Measurements from ENCODE around the gene KRTAP5-2.

KRTAP5-2 gene

DNA sequence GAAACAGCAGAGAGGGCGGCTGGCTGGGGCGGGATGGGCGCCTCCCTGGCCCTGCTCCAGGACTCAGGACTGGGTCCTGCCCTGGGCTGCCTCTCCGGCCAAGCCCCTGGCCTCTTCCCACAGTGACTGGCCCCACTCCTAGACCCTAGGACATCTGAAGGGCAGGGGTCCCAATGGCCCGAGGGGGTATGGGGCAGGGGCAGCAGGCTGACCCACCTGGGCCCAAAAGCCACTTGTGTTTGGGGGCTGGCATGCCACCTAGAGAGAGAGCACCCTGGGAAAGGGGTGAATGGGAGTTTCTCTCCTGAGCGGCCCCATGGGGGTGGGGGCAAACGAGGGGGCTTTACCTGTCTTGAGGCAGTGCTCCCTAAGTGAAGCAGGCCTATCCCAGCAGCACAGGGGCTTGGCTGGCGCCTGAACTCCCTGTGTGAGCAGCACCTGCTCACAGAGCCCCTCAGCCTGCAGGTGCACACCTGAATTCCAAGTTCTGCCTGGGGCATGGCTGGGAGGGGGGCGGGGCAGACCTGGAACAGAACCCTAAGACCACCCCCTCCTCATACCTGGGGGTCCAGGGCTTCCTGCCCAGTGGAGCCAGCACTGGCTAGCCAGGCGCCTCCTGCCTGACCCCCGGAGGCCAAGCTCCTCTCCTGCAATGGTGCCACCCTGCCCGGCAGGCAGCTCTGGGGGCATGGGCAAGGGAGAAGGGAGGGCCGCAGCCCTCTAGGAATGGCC lies 42.9 kb downstream of the KRTAP5-2 start:
- no peak for DNase-seq

DNA sequence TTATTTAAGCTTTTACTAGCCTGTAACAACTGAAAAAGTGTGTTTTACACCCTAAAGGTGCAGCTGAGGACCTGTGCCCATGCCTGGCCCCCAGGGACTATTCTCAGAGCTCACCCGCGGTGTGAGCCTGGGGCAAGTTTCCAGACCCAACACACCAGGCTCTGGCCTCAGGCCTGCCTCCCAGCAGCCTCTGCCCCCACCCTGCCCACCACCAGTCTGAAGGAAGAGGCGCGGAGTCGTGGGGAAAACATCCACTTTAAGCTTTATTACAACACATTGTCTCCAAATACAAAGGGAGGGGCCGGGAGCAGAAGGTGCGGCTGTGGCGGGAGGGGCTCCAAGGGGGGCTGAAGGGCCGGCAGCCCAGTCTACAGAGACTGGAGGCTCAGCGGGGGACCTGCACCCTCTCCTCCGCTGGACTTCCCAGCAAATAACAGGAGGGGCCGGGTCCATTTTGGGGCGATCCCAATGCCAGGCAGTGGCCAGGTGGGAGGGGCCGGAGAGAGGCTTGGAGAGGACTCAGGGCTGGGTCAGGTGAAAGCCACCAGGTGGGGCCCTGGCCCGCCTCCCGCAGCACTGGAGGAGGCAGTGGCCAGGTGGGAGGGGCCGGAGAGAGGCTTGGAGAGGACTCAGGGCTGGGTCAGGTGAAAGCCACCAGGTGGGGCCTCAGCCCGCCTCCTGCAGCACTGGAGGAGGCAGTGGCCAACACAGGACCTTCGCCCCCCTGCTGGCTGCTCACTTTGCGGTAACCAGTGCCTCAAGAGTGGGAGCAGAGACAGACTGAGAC lies 44.1 kb downstream of the KRTAP5-2 start:
- no peak for DNase-seq

DNA sequence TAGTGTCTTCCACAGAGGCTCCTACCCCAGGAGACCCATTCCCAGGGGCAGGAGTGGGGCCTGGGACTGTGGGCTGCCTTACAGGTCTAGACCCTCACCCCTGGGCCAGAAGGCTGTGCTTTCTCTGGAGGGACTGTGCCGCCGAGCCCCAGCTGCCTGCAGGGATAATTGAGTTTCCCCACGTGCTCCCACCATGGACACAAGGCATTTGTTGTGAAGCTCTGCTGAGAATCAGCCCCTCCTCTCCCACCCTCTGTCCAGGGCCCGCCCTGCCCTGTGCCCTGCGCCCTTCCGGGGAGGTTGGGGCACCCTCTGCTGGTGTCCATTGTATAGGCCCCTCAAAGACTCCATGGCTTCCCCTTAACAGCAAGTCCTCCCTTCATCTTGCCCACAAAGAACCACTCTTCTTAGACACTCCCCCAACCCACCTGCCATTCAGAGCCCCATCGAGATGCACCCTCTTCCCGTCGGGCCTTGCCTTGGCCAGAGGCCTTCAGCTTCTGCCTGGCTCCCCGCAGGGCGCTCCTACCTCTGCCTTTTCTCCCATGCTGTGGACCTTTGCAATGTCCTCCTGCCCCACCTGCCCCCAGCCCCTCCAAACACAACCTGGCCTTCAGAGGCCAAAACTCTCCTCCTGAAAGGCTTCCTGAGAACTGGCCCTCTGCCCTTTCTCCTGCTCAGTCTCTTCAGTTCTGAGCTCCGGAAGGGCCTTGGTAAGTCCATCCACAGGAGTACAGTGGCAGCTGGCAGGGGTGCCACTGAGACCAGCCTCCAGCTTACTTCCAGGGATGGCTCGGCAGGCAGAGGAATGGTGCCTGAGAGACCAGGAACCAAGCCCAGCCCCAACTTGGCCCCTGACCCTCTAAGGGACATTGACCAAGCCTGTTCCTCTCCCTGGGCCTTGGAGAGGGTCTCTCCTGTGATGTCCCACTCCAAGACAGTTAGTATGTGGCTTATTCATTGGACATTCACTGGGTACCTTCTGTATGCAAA lies 48.5 kb downstream of the KRTAP5-2 start:
- no peak for DNase-seq

DNA sequence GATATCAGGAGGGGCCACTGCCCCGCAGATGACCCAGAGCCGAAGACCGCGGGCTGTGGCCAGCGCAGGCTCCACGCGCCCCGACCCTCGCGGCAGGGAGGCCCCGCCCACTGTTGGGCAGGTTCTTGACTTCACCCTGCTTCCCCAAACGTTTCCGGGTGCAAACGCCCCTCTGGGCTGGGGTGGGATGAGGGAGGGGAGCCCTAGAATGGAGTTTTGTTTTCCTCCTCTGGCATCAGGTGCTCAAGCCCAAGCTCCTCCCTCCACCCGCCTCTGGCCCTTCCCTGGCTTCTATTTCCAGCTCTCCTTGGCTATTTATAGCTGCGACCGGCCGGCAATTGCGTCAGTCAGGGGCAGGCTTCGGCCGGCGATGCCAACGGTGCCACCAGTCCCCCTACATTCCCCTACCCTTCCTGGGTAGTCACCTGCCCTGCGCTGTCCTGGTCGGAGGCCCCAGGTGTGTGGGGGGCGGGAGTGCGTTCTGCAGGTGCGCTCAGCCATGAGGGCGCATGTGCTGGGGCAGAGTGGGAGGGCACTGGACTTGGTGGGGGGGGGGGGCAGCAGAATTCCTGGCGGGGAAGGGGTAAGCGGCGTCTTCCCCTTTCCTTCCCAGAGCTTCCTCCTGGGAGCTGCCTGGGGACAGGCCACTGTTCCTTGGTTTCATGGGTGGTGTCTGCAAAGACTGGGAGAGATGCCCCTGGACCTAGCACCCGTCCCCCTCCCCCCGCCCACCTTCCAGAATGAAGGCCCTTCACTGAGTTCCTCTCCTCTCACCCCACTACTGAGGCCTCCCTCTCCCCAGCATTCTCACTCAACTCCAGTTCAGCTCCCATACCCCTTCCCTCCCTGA lies 49.6 kb downstream of the KRTAP5-2 start:
- DNase-seq: no peak

DNA sequence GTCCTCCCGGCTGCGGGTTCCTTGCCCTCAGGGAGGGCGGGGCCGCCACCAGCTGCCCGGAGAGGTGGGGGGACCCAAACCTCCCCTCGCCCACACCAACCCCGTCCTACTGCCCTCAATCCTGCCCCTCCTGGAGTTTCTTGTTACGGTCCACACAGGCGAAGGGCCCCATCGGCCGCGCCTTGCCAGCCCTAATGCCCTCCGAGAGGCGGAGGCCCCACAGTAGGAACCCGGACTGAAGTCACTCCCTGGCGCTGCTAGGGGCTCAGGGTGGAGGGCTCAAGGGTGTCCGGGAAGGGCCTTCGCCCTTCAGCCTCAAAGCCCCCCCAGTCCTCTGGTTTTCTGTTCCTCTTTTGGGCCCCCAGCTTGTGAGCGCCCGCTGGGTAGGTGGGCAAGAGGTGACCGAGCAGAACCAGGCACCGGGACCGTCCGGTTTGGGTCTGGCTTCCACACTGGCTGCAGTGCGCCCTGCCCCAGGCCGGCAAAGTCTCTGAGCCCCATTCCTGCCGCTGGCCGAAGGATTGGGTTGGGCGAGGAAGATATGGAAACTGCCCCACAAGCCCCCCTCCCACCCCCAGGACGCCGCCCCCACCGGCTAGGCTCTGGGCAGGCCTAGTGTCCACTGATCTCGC lies 50.5 kb downstream of the KRTAP5-2 start:
- no peak for DNase-seq
